Measurements from ENCODE around the gene IQCE.

The IQCE gene

DNA sequence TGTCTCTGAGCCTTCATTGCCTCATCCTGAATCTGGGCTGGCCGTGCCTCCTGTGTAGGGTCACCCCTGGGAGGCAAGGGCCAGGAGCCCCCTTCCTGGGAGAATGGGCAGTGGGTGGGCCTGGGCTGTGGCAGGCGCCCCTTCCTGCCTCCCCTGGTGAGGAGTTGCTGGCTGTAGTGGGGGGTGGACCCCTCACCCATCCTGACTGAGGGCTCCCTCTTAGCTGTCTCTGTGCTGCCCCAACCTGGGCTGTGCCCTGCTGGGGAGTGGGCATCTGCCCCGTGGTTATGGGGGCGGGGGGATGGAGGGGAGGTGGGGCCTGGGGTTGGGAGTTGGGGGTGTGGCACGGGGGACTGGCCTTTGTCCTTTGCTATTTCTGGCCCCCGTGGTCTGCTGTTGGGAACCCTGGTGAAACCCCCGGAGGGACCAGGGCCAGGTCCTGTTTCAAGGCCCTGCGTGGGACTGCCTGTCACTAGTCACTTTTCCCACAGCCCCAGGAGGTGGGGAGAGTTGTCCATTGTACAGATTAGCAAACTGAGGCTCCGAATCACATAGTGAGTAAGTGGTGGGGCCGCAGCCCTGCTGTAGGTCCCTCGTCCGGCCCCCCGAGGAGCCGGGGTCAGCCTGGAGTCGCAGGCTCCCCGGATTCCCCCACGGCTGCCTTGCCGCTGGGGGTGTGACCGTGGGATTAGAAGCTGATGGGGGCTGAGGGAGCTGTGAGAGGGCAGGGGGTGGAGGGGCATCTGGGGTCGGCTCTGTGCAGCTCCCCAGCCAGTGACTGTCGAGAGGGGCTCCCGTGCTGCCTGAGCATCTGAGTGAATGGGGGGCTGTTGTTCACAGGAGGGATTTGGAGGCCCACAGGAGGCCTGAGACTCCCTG, 75.7 kb downstream of the IQCE start:
- DNase-seq (ENCODE audit: low read depth) = no peak

DNA sequence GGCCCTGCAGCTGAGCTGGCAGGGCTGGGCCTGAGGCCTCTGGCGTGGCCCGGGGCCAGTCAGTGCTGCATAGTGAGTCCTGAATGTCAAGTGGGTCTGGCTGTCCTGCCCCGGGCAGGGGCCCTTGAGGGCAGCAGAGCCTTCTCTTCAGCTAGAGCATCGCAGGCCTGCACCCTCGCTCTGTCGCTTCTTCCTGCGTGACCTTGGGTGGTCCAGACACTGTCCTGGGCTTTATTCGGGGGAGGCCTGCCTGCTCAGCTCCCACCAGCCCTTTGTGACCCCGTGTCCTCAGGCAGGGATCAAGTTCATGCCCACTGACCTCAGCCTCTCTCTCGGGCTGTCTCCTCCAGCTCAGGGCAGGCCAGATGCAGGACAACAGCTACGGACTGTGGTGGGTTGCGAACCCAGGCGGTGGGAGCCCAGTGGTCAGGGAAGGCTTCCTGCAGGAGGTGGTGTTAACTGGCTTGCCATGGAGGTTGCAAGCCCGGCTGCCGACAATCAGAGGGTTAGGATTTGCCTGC, 76.4 kb downstream of the IQCE start:
- DNase-seq (ENCODE audit: low read depth) = no peak

DNA sequence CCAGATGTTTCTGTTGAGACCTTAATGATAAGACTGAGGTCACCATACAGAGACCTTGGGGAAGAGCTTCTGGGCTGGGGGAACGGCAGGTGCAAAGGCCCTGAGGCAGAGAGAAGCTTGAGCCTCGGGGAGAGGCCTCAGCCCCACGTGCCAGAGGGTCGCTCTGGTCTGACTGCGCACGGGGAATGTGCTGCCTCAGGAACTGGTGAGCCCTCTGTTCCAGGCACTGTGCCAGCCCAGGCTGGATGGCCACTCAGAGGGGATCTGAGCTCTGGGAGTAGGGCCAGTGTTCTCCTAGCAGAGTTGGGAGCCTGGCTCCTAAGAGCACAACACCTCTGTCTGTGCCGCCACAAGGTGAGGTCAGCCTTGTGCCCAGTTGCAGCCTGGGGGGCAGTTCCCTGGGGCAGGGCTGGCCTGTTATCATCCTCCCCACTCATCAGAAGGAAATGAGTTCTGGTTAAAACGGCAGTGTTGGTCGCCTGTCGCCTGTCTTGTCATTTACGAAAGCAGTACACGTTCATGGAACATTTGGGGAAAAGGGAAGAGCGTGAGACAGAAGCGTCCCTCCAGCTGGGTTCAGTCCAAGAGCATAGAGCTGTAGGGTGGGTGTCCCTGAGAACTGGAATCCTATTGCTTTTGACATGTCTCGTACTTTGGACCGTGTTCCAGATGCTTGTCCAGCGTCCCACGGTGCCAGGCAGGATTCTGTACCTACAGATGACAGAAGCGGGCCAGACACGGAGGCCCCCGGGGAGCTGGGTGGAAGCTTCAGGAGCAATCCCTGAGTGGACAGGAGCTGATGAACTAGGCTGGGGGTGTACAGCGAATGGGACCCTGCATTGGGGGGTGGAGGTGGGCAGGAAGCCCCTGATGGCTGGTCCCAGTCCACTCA, 77.3 kb downstream of the IQCE start:
- DNase-seq (ENCODE audit: low read depth) = no peak

DNA sequence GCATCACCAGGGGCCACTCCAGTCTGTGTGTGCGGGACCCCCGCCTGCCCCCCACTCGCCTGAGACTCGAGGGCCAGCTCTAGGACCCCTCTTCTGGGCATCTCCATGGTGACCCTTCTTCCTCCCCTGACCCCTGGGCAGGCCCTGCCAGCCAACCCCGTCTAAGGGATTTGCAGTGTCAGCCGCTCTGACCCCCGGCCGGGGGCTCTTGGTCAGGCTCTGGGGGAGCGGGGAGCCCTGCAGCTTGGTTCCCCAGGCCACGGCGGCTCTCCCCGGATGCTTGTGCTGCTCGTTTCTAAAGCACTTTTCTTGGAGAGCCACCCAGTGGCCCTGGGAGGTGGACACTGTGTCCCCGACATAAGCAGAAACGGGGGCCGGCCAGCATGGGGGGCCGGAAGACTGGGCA, 78.3 kb downstream of the IQCE start:
- DNase-seq (ENCODE audit: low read depth) = no peak

DNA sequence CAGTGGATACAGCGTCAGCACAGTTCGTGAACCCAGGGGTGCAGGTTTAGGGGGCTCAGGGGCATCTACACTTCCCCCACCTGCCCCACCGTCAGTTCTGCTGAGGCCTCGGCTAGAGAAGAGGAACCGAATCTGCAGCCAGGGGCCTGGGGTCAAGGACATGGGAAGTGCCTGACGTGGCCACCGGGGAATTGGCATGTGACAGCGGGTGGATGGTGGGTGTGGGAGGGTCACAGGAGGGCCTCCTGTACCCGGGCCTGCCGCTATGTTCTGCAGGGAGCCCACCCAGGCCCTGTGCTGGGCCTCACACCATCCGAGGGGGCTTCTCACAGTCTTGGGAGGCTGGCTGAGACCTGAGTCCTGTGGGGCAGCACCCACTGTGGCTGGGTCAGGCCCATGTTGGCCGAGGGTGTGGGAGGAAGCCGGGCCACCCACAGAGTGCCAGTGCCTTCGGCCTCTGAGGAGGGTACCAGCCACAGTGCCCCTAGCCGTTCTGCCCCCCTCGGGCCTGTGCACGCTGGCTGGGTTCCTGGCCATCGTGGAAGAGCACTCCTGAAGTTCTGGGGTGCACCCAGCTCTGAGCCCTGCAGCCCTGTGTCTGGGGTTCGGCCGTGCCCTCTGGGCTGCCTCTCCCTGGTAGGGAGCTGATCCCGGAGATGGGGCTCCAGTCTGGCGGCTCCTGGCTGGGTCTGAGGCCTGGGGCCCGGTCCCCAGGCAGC, 78.9 kb downstream of the IQCE start:
- no peak for DNase-seq (ENCODE audit: low read depth)

DNA sequence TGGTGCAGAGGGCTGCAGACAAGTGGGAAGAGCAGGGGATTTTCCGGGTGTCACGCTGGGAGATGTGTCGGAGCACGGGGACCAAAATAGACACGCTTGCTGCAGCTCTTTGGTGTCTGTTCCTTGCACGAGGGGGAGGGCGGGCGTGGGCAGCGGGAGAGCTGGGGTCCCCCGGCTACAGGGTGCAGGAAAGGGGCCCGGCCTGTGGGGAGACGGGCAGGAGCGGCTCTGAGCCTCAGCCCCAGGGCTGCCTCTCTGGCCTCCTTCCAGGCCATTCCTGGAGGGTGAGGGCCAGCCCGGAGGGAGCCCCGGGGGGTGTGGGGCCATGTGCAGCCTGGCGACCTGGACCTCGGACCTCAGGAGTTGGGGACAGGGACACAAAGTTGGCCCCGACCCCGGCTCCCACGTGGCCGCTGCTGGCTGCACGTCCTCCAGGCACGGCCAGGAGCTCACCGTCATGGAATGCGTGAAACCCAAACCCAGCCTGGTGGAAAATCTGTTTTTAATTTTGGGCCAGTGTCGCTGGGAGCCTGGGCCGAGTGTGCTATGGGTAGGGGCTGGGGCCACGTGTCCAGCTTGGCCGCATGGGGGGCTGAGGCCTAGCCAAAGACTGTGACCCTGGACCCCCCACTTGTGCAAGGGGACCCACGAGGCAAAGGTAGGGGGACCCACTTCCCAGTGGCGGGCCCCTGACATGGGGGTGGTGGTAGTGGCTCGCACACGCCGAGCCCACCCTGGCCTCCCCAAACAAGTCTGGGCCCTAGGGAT, 79.6 kb downstream of the IQCE start:
- DNase-seq (ENCODE audit: low read depth) = peak; percentile 53

DNA sequence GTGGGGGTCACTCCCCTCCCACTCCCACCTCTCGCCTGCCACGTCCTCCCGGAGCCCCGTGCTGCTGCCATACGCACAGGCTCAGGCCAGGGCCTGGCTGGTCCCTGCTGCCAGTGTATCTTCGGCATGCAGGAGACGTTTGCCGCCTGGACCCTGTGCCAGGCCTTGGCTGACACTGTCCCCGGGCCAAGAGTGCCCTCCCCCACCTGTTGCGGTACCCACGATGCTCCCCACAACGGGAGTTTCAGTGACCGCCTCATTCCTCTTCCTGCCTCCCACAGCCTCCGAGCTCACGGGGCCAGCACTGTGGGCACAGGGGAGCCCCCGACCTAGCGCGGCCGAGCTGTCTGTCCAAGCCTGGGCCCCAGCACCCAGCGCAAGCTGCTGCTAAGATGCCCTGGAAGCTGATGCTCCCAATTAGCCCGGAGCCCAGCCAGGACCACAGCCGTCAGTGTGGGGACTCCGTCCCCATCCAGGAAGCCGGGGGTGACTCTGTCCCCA, 80.5 kb downstream of the IQCE start:
- DNase-seq (ENCODE audit: low read depth) = no peak

DNA sequence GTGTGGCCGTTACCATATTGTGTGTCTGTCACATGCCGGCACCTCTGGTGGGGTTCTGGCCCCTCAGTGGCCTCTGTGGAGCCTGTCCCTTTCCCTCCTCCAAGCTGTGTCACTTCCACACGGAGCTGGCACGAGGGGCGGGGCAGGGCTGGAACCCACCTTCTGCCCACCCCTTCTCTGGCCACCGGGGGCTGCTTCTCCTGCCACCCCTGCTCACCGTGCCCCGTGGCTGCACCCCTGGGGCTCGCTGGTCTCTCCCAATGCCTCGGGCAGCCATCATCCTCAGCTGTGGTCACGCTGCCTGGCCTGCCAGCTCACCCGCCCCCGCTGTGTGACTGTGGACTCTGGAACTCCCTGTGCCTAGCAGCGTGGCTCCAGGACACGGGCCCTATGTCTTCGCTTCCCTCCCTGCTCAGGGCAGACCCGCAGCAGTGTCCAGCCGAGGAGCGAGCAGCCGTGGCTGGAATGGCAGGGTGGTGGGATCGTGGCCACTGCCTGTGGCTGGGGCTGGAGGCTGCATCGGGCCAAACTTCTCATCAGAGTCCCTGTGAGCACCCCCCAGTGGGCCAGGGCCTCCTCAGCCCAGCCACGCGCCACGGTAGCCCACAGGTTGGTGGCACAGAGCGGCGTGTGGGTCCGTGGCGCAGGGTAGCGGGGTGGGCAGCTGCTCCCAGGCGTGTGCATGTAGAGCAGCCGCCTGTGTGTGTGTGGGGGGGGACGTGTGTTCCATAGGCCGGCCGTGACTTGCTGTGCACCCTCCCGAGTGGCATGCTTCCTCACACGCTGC, 81.1 kb downstream of the IQCE start:
- no peak for DNase-seq (ENCODE audit: low read depth)

DNA sequence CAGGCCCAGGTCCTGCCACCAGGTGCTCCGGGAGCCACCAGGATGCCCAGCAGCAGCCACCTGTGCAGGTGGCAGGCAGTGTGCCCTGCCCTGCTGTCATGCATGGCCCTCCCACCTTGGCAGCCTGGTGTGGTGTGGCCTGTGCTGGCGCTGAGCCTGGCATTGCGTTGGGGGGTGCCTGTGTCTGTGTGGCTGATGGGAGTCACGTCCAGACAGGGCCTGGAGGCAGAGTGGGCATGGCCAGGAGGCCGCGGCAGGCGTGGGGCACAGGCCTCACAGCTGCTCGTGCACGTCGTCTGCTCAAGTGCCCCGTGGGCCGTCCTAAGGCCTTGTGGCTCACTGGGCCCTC, 81.7 kb downstream of the IQCE start:
- no peak for DNase-seq (ENCODE audit: low read depth)

DNA sequence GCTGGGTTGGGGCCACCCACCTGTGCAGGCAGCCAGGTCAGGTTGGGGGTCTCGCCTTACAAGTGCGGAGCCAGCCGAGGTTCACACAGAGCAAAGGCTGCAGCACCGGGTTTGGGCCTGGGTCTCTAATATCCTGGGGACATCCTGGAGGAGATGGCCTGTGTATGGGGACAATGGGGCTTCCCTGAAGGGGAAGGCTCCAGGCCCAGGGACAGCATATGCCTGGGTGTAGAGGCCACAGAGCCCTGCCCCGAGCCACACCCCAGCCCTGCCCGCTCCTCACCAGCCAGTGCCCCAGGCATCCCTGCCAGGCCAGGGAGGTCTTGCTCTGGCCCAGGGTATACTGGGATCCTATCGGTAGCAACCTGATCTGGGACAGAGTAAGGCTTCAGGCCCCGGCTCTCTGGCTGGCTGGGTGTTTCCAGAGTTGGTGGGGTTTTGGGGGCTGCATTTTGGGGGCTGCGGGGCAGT, 82.1 kb downstream of the IQCE start:
- DNase-seq (ENCODE audit: low read depth) = no peak

DNA sequence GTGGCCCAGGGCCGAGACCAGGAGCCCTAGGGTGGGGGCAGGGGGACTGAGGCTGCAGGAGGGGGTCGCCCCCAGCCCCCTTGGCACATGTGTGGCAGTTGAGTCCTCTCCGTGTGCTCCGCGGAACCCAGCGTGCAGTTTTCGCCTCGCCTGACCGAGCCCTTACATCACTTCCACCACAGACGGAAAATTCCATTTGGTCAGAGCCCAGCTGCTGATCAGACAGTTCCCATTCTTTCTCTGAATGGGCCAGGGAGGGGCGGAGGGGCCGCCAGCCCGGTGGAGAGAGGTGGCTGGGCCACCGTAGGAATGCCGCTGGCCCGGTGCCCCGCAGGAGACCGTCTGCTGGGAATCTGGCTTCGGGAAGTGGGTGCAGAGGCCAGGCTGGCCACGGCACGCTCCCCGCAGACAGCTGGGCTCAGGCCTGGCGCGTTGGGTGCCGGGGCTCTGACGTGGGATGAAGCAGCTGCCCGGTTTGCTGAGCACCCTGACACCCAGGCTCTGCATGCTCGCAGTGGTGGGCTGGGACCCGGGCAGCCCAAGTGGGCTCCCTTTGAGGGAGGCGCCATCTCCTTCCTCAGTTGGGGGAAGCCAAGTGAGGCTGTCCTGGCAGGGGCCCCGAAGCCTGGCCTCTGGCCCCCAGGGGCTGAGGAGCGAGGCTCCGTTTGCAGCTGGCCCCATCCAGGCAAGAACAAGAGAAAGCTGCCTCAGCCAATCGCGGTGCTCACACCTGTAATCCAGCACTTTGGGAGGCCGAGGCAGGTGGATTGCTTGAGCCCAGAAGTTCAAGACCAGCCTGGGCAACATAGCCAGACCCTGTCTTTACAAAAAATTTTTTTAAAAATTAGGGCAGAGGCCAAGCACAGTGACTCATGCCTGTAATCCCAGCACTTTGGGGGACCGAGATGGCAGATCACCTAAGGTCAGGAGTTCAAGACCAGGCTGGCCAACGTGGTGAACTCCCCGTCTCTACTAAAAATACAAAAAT, 82.9 kb downstream of the IQCE start:
- peak; percentile 90 for DNase-seq (ENCODE audit: low read depth)

DNA sequence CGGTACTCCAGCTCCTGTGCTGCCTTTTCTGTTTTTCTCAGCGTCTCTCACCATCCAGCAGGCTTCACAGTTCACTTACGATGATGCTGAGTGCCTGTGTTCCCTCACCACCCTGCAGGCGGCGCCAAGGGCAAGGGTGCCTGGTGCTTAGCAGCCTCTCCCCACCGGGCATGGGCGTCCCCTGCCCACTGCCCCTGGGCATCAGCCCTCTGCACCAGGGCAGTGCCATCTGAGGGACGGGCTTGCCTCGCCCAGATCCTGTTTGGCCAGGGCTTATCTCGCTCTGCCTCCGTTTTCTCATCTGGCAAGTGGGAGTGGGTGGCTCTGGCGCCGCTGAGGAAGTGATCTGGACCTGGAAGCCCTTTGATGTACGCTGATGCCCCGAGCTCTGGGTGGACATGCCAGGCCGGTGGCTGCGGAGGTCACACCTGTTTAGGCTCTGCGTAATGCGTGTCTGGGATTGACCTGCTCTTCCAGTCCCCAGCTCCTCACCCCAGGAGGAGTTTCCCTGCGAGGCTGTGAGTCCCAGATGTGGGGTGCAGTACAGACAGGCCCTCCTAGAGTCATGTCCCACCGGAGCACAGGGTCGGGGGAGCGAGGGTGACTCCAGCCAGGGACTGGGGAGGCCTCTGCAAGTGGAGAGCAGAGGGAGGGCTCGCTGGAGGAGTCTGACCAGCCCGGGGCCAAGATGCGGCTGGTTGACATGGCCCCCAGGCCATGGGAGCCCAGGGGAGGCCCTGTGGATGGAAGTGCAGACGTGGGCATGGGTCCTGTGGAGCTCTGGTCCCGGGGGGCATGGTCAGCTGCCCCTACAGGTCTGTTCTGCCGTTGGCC, 84.8 kb downstream of the IQCE start:
- DNase-seq (ENCODE audit: low read depth) = no peak

DNA sequence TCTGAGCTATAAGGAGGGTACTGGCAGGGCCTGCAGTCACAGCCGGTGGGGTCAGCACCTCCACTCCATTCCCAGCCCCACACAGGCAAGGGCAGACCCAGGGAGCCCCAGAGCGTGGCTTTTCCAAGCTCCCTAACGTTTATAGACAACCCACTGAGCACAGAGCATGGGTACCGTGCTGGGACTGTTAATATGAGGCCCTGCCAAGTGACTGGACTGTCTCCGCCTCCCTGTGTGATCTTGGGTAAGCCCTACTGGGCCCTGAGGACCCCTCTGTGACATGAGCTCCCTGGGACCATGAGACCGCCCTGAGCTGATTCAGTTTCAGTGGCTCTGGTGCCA, 85.4 kb downstream of the IQCE start:
- no peak for DNase-seq (ENCODE audit: low read depth)

DNA sequence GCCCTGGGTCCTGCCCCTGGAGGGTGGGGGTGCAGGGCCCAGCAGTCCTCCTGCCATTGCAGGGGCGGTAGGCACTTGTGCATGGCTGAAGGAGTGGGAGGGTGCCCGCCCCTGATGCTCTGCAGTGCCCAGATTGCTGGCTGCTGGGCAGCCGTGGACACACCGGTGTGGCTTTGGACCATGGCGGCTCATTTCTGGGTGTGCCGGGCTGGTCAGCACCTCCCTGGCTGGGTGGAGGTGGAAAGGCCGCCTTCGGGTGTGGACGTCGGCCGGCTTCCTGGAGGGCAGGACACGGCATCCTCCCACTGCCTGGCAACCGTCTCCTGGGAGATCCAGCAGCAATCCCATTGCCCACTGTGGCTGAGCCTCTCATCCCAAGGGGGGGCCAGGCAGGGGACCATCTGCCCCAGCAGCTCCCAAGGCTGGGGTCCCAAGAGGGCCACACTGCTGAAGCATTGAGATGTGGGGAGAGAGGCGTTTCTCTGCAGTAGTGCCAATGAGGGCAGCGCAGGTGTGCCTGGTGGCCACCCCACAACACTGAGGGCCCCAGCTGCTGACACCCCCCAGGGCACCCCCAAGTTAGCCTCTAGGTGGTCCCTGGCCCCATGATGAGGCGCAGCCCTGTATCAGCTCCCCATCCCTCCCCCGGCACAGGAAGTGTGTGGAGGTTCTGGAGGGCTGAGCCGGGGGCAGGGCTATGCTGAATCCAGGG, 85.9 kb downstream of the IQCE start:
- no peak for DNase-seq (ENCODE audit: low read depth)

DNA sequence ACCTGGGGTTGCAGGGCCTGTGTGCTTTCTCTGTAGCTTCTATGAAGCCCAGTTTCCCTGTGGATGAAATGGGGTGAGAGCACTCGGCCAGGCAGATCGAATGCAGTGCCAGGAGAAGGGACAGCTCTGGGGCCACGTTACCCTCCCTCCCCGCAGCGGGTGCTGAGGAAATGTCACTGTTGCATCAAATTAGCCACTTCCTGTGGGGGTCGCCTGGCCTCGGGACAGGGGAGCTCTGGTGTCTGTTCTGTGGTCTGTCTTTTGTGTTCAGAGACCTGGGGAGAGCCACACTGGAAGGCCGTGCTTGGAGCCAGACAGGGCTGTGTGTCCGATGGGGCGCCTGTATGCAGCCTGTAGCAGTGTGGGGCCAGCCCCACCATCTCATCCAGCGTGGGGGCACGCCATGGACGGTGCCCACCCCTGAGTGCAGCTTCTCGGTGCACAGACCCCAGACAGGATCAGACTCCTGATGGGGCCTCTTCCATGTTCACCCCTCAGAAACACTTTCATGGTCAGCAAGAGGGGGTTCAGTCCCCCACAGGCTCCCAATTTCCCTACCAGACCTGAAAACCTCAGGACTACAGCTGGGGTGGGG, 86.6 kb downstream of the IQCE start:
- DNase-seq (ENCODE audit: low read depth) = no peak

DNA sequence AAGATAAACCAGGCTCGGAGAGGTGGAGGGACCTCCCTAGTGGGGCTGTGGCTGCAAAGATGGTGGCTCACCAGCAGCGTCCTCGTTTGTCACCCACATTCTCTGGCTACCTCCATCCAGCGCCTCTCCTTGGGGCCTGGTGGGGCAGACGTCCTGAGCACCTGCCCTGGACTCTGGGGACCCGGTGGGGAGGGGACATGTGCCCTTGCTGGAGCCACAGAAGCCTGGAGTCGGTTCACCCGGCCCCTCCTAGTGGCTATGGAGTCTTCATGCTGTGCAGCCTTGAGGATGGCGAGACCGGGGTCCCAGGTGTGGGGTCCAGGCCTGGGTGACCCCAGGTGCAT, 87.5 kb downstream of the IQCE start:
- no peak for DNase-seq (ENCODE audit: low read depth)
